Activated naive CD4-positive, alpha-beta T cell treated with anti-CD3 and anti-CD28 coated beads, Interleukin-2, amount 50 U/mL, for 72 hours (primary cell): ENCODE results near the gene FAM13B. TPM values are rescaled to one million over a fixed set of nuclear protein-coding genes. Genes with fewer than 3 reads are reported as not detected.
"Not testable (repeated sequence)": the region's sequence is repeated elsewhere in the genome, so short reads cannot be mapped to it uniquely, and the experiment has no call there.

Source experiments
- ATAC-seq, 2 donors: fragments of 150-1000 bp; cut with Tn5 transposase; 2 replicates each; pipeline ENCODE4 v1.10.0; 2021; ENCODE audit warnings: mild to moderate bottlenecking in 2 of 2, moderate library complexity in 2 of 2
- DNase-seq, 2 donors: peaks; one replicate each; pipeline ENCODE4 v3.0.0; 2021 to 2022; ENCODE audit warnings: low spot score in 2 of 2
- H3K27ac Mint-ChIP-seq, 2 donors: one replicate each; pipeline ENCODE4 v1.8.0; 2022; ENCODE audit warnings: mild to moderate bottlenecking in 2 of 2, mixed read lengths in 2 of 2
- H3K36me3 Mint-ChIP-seq, 2 donors: one replicate each; pipeline ENCODE4 v1.8.0; 2022; ENCODE audit warnings: mixed read lengths in 2 of 2
- H3K9me3 Mint-ChIP-seq, 2 donors: one replicate each; pipeline ENCODE4 v1.8.0; 2022; ENCODE audit warnings: mixed read lengths in 2 of 2
- total RNA-seq, 2 donors: library from RNA; stranded (reverse); gene quantifications; one replicate each; pipeline ENCODE4 v1.2.3, GENCODE V29; 2022

Gene FAM13B
- total RNA-seq, 2 donors from 2014 or later, result 24.0 to 38.0 TPM

DNA sequence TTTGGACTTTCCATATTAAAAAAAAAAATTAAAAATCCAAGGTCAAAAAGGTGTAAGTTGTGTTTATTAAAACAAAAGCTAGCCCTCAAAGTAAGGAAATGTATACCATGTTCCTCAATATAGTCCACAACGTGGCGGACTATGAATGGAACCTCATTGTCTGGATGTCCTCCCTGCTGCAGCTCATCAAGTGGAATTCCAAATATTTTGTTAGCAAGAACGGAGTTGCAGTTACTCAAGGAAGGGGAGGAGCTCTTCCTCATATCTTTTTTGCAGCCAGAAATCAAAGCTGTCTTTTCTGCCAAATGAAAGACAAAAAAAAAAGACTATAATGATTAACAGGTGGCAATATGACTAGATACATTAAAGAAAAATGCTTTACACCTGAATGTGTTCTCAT is 14.0 kb downstream of the FAM13B start:
- Mint-ChIP-seq H3K36me3 (peaks cover 0 to 9% of the 10 kb centered on the region in 2 donors), H3K9me3 (no peaks in the 10 kb centered on the region), H3K27ac (no peak overlapping the region)
- DNase-seq (no peak), ATAC-seq (no peak)

DNA sequence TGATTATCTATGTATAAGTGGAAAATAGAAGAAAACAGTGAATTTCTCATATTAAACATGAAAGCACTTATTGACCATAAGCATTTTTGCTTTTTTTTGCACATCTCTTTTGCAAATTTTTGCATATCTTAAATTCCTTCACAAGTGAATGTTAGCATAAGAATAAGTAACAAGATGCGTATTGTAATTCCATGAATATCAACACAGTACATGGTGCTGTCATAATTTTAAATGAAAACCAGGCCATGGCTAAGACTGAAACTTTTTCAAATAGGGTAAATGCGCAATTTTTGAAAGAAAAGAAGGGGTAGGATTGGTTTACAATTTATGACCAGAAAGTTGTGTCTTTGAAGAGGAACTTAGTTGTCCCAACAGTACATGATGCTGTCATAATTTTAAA is 17.0 kb downstream of the FAM13B start:
- no peak for ATAC-seq
- DNase-seq, result no peak
- Mint-ChIP-seq H3K27ac (no peak overlapping the region), H3K9me3 (no peaks in the 10 kb centered on the region), H3K36me3 (peaks cover 2 to 12% of the 10 kb centered on the region in 2 donors)

DNA sequence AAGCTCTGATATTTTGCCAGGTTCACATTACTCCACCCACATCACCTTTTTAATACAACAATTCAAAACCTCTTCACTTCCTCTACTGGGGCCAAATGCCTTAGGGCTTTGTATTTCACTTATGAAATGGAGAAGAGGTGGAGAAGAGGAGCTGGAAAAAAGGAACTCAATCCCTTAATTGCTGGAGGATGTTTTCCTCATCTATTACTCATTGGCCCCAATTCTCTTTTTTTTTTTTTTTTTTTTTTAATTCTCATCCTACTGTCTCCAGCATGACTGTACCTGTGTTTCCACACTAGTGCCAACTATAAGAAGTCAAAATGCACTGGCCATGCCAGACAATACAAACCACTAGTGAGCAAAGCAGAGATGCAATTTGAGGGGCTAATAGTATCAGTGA is 20.9 kb downstream of the FAM13B start:
- Mint-ChIP-seq H3K36me3 (peaks cover 8 to 11% of the 10 kb centered on the region in 2 donors), H3K9me3 (no peaks in the 10 kb centered on the region), H3K27ac (peak overlapping the region in 1 of 2 donors; percentile 12)
- DNase-seq (no peak), ATAC-seq (no peak)

DNA sequence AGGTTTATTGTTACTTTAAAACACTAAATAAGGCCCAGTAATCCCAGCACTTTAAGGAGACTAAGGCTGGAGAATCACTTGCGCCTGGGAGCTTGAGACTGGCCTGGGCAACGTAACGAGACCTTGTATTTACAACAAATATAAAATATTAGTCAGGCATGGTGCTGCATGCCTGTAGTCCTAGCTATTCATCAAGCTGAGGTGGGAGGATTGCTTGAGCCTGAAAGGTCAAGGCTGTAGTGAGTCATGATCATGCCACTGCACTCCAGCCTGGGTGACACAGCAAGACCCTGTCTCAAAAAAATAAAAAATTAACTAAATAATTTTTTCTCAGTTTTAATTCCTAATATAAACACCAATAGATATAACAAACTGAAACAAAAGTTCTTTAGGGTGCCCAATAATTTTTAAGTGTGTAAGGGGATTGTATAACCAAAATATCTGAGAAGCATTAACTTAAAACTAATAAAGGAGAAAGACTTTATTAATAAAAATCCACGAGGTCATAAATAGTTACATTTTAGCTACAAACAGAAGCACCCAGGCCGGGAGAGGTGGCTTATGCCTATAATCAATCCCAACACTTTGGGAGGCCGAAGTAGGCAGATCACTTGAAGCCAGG is 32.7 kb downstream of the FAM13B start:
- H3K36me3 Mint-ChIP-seq, result peaks cover 26 to 63% of the 10 kb centered on the region in 2 donors
- H3K9me3 Mint-ChIP-seq, result peaks cover 4 to 20% of the 10 kb centered on the region in 2 donors
- H3K27ac Mint-ChIP-seq, result no peak overlapping the region
- DNase-seq, result no peak
- ATAC-seq, result peak in 1 of 2 donors; percentile 15

DNA sequence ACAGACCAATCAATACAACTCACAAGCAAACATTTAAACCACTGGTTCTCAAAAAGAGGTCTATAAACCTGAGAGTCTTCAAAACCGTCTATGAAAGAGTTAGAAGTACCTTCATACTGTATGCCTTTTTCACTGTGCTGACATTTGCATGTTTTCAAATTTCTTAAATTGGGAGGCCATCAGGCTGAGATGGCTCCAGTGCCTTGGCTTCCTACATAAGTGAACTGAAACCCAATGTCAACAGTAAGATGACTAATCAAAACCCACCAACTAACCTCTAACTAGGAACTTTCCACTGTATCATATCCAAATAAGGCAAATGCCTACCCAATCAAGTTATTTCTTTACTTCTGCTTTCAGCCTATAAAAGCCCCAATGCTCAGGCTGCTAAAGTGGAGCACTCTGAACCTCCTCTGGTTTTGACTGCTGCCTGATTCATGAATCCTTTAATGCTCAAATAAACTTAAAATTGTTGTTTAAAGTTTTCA is 35.1 kb downstream of the FAM13B start:
- H3K27ac Mint-ChIP-seq, result peak overlapping the region; percentile 78 to 86
- peaks cover 4 to 20% of the 10 kb centered on the region in 2 donors for H3K9me3 Mint-ChIP-seq
- ATAC-seq, result peak; percentile 93 to 97
- DNase-seq, result peak in 1 of 2 donors; percentile 15
- peaks cover 26 to 57% of the 10 kb centered on the region in 2 donors for H3K36me3 Mint-ChIP-seq

DNA sequence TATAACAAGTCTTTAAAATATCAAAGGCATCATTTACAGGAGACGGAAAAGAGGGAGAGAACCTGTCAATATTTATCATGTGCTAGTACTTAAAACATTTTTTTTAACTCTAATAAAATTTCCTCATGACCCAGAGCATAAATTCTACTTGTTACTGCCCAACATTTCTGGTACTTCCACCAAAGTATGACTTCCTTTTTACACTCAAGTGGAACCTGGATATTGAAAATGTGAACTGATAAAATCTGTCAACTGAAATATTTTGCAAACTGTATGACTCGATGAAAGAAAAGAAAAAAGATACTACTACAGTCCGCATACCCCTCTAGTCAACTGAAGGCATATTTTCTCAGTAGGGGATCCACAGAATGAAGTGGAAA is 37.1 kb downstream of the FAM13B start:
- H3K36me3 Mint-ChIP-seq, result peaks cover 26 to 51% of the 10 kb centered on the region in 2 donors
- no peak overlapping the region for H3K27ac Mint-ChIP-seq
- no peak for DNase-seq
- ATAC-seq, result no peak
- H3K9me3 Mint-ChIP-seq, result peaks cover 4 to 20% of the 10 kb centered on the region in 2 donors

DNA sequence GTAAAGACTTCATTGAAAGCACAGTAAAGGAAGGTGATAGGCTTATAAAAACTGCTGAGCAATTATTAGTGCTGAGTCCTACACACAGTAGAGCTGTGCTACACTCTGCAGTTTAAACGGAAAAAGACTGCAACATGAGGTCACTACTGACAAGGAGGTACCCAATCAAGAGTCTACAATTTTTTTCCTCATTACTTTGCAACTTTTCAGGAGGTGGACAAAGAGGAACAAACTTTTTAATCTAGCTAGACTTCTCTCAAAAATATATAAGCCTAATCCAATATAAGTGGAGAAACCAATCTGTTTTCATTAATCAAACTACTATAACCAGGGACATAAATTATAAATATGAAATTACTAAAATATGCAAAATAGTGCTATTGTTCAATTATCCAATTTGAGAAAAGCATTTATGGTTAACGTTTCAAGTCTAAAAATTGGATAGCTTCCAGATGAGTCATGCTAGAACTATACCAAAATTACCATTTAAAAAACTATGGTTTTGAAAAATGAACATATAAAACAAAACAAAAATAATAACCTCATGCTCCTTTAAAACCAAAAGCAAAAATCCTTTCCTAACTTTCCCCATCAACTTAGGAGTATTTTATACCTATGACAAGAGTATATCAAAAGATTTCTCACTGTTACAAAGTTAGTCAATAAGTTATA is 37.7 kb downstream of the FAM13B start:
- Mint-ChIP-seq H3K27ac (no peak overlapping the region), H3K9me3 (peaks cover 4 to 20% of the 10 kb centered on the region in 2 donors), H3K36me3 (peaks cover 26 to 51% of the 10 kb centered on the region in 2 donors)
- no peak for DNase-seq
- no peak for ATAC-seq

DNA sequence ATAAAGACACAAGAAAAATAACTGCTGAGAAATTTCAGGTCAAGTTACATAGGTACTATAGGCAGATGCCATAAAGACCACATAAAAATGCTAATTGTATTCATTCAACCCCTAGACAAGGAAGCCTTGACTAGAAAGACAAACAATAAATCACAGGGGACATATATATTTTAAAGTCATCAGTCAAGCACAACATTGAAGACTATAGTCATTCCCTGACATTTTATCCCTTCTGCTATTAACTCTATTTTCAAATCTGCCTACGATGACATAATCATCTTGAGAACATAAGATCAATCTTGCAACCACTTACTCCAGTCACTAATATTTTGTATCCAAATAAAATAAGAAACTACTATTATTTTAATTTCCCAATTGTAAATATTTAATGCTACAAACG is 38.3 kb downstream of the FAM13B start:
- no peak for DNase-seq
- Mint-ChIP-seq H3K9me3 (peaks cover 3 to 18% of the 10 kb centered on the region in 2 donors), H3K27ac (no peak overlapping the region), H3K36me3 (peaks cover 23 to 45% of the 10 kb centered on the region in 2 donors)
- no peak for ATAC-seq

DNA sequence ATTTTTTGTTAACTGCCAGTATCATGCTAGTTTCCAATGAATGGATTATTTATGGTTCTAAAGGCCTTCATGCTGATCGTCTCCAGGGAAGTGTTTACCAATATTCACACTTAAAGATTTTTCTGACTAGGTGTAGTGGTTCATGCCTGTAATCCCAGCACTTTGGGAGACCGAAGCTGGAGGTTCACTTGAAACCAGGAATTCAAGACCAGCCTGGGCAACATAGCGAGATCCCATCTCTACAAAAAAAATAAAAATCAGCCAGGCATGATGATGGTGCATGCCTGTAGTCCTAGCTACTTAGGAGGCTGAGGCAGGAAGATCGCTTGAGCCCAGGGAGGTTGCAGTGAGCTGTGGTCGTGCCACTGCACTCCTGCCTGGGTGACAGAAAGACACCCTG is 43.5 kb downstream of the FAM13B start:
- H3K27ac Mint-ChIP-seq, result no peak overlapping the region
- DNase-seq, result no peak
- ATAC-seq, result no peak
- no peaks in the 10 kb centered on the region for H3K9me3 Mint-ChIP-seq
- peaks cover 8 to 15% of the 10 kb centered on the region in 2 donors for H3K36me3 Mint-ChIP-seq

DNA sequence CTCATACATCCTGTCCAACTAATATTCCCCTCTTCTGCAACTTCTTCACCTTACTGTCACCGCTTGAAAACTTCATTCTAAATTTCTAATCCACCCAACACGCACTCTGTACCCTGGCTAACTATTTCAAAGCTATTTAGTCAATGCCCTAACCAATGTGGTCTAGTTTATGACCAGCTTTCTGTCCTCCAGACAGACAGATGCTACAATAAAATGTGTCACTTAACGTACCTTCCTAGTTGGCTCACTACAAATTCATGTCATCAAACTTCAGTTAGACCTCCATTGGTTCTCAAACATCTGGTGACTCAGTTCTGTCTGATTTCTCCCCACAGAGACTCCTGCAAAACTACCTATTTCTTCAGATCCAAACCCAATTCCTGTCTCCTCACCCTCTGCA is 57.7 kb downstream of the FAM13B start:
- peak; percentile 49 for ATAC-seq
- Mint-ChIP-seq H3K9me3 (peaks cover 0 to 7% of the 10 kb centered on the region in 2 donors), H3K27ac (peak overlapping the region in 1 of 2 donors; percentile 6), H3K36me3 (peaks cover 44 to 50% of the 10 kb centered on the region in 2 donors)
- DNase-seq, result no peak

DNA sequence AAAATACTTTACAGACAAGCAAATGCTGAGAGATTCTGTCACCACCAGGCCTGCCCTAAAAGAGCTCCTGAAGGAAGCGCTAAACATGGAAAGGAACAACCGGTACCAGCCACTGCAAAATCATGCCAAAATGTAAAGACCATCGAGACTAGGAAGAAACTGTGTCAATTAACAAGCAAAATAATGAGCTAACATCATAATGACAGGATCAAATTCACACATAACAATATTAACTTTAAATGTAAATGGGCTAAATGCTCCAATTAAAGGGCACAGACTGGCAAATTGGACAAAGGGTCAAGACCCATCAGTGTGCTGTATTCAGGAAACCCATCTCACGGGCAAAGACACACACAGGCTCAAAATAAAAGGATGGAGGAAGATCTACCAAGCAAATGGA is 62.5 kb downstream of the FAM13B start:
- not testable (repeated sequence) for H3K9me3 Mint-ChIP-seq, H3K27ac Mint-ChIP-seq, ATAC-seq

DNA sequence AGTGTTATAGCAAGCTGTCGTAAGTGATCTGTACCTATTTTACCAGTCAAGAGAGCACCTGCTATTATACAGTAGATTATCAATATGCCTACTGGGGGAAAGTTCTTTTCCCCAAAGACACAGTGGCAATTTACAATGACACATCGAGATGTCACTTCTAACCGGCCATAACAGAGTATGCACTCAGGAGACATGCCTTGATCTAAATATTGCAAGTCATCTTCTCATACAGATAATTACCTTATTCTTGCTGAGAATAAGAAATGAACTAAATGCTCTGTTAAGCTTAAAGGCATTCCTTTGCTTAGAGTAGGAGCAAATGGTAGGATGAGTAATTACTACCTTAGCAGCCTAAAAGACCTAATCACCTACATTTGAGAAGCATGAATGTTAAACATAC is 72.1 kb downstream of the FAM13B start:
- H3K9me3 Mint-ChIP-seq, result no peaks in the 10 kb centered on the region
- DNase-seq, result no peak
- peaks cover 0 to 12% of the 10 kb centered on the region in 2 donors for H3K36me3 Mint-ChIP-seq
- H3K27ac Mint-ChIP-seq, result peak overlapping the region; percentile 23 to 33
- no peak for ATAC-seq

More for the DNA sequence above, 62.5 kb downstream of the FAM13B start:
- DNase-seq, result not testable (repeated sequence)
- H3K36me3 Mint-ChIP-seq, result peaks cover 14 to 21% of the 10 kb centered on the region in 2 donors

DNA sequence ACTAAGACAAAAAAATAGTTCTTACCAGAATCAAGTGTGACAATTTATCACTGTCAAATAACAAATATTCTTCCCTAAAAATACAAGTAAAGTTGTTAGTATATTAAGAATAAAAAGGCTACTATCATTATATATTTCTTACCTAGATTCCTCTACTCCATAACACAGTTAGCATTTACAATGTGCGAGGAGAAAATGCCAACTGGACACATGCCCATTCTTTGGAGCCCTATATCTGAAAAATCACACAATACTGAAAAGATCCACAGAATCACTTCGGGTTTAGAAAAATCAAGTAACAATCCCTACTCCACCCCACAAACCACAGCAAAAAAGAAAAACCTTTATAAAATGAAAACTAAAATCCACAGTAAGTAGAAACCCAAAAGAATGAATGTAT is 72.7 kb downstream of the FAM13B start:
- Mint-ChIP-seq H3K27ac (no peak overlapping the region), H3K9me3 (no peaks in the 10 kb centered on the region), H3K36me3 (peaks cover 0 to 12% of the 10 kb centered on the region in 2 donors)
- ATAC-seq, result no peak
- no peak for DNase-seq

DNA sequence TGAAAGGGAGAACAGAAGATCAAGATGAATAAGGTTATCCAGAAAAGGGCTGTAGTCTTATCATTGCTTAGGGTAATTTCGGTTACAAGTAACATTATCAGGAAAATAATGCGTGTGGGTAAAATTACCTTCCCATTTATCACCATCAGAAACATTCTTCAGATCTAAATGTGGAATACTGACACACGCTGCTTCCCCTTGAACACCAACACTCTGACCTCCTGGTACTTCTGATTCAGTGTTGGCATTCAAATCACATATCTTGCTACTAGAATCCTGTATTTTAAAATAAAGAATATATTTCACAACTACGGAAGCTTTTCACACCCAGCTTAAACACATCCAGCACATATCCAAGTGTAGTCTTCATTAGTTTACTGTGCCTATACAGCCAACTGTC is 73.4 kb downstream of the FAM13B start:
- Mint-ChIP-seq H3K27ac (no peak overlapping the region), H3K36me3 (peaks cover 0 to 12% of the 10 kb centered on the region in 2 donors), H3K9me3 (no peaks in the 10 kb centered on the region)
- DNase-seq (no peak), ATAC-seq (no peak)

DNA sequence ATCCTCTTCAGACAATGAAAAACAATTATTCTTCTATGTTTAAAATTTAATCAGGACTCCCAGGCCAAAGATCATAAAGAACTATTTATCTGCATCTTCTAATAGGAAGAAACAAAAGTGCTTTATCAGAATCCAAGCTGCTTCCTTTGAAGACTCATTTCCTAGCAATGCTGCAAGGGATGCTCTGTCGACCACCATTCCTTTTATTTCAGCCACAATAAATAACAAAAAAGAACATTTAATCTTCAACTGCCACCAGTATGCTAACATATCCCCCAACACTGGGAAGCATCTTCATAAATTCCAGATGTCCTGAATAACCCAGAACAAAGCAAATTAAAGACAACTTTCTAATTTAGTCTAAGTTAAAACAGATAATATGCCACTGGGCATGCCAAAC is 74.9 kb downstream of the FAM13B start:
- Mint-ChIP-seq H3K27ac (no peak overlapping the region), H3K36me3 (peaks cover 0 to 11% of the 10 kb centered on the region in 2 donors), H3K9me3 (no peaks in the 10 kb centered on the region)
- ATAC-seq (no peak), DNase-seq (no peak)

DNA sequence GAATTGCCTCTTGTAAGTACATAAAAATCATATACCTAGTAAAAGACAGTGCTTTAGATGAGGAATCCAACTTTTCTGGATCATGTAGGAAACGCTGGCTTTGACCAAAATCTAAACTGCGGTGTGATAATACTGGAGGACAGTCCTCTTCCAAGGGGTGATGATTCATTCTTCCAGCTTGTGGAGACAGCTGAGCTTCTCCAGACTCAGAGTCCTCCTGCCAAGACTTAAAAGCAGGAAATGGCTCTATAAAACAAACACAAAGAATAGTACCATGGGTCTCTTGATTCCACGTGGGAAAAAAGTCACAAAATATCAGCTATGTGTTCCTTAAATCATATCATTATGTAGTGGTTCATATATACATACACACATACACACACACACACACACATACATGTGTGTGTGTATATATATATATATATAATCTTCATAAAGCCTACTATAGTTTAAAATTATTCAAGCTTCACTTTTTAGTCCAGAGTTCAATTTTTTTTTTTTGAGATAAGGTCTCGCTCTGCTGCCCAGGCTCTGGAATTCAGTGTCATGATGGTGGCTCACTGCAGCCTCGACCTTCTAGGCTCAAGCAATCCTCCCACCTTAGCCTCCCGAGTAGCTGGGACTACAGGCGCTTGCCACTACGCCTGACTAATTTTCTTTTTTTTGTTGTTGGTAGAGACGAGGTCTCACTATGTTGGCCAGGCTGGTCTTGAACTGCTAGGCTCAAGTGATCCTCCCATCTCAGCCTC is 78.6 kb downstream of the FAM13B start:
- no peak for ATAC-seq
- Mint-ChIP-seq H3K36me3 (peaks cover 0 to 6% of the 10 kb centered on the region in 2 donors), H3K27ac (no peak overlapping the region), H3K9me3 (no peaks in the 10 kb centered on the region)
- no peak for DNase-seq

DNA sequence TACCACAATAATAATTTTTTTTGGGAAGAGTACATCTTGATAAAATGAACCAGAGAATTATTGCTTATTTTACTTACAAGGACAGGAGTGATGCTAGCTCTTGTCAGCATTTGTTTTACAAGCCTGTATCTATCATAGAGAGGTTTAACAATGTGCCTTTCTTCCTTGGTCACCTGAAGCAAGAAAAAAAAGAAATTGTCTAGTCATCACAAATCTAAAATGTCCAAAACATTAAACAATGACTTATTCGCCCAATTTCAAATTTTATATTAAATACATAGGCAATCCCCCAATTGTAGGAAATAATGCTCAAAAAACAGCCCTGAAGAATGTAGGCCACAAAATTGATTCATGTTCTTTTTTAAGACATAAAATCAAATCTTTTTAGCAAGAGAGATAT is 87.1 kb downstream of the FAM13B start:
- Mint-ChIP-seq H3K9me3 (no peaks in the 10 kb centered on the region), H3K36me3 (peaks cover 13 to 50% of the 10 kb centered on the region in 2 donors), H3K27ac (no peak overlapping the region)
- no peak for DNase-seq
- no peak for ATAC-seq
